SU-DHL-6 (cell line): ENCODE data around the gene ANO2.

Experiments used
- CTCF ChIP-seq: fragments of 200-600 bp; sonication (generic); IDR thresholded peaks from one replicate; pipeline ENCODE4 v1.5.1; 2017; ENCODE audit warnings: antibody characterized with exemption, mild to moderate bottlenecking, low read length, moderate library complexity; ENCODE audit not compliant: insufficient read depth, poor library complexity, severe bottlenecking
- EZH2phosphoT487 ChIP-seq: fragments of 200-600 bp; sonication (generic), shearing (Covaris generic); conservative IDR thresholded peaks from 2 replicates; pipeline ENCODE4 v1.6.1; 2018; ENCODE audit warnings: mild to moderate bottlenecking, antibody characterized with exemption, low read length, moderate library complexity, mixed read lengths

- TF ChIP-seq CTCF (no peak), EZH2phosphoT487 (no peak)
These were observed 36.8 kb downstream of the ANO2 start for GRCh38 chr12:5908251-5908650.
